HG03558 (cell line): Measurements from ENCODE around the gene PRKG1.
"Not testable (repeated sequence)": the region's sequence is repeated elsewhere in the genome, so short reads cannot be mapped to it uniquely, and the experiment has no call there.

Experiments used
- ATAC-seq: cut with Tn5 transposase; IDR thresholded peaks from one replicate; pipeline ENCODE4 v1.9.1; 2021; ENCODE audit warnings: moderate number of reproducible peaks; ENCODE audit not compliant: unreplicated experiment; ENCODE audit errors: extremely low read depth

PRKG1 gene

DNA sequence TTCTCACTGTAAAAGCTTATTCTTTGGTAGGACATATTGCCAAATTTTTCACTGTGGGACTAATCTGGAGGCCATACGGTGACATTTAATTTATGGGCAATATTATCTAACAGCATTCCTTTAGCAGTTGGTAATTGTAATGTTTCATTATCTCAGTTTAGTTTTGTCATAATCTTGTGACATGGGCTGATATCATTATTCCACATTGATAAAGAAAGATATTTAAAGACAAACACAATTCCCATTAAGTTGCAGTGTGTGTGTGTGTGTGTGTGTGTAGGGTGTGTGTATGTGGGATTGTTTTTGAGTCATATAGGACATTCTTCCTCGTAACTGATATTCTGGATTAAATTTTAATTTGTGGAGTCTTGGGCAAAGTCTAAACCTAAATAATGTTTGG lies 238.5 kb downstream of the PRKG1 start:
- no peak for ATAC-seq

DNA sequence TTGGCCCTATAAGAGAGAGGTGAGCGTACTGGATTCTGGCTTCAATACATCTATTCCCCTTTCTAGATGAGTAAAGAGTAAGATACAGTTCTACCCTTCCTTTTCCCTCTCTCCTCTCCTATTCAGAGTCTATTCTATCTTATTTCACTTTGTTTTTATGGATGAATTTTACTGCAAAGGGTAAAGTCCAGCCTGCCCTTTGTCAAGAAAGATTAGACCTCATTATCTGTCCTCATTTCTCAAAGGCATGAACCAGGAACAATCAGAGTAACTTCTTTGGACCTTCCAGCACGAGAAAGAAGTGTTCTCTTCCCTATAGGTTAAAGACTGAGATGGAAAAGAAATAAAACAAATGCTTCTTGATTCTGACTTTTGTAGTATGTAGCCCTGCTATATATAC lies 239.0 kb downstream of the PRKG1 start:
- no peak for ATAC-seq

DNA sequence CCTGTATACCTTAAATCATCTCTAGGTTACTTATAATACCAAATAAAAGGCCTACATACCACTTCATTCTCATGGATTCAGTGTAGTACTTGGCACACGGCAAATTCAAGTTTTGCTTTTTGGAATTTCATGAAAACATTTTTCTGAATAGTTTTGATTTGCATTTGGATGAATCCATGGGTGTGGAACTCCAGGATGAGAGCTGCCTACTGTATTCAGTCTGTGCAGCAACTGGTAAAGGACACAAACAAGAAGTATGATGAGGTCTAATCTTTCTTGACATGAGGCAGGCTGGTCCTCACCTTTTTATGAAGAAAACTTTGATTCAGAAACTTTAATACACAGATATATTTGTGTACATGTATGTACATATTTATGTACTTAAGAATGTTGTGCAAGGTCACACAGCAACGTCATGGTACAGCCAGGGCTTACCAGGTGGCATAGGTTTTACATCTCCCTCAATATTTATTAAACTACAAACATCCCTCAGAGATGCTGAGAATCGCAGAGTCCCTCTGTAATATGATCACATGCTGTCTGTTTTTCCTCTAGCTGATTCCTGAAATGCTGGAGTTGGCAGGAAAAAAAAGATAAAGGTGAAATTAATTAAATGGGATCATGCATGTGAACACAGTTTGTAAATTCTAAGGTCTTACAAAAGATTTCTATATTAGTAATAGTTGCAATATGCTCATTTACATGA lies 239.6 kb downstream of the PRKG1 start:
- ATAC-seq, result no peak

DNA sequence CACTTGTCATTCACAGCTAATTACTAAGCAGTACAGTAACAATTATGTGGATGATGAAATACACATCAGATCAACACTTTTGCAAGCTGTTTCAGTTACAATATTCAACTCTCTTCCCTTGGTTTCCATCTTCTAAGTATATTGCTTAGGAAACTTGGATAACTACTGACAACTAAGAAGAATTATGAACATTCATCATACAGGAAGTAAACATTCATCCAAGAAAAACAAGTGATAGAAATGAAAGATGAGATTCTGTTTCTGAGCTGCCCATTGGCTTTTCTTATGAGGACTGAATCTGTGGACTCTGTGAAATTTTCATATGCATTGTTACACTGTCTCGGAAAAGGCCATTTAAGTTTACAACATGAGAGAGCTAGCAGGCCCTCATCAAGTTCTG lies 240.2 kb downstream of the PRKG1 start:
- ATAC-seq, result no peak

DNA sequence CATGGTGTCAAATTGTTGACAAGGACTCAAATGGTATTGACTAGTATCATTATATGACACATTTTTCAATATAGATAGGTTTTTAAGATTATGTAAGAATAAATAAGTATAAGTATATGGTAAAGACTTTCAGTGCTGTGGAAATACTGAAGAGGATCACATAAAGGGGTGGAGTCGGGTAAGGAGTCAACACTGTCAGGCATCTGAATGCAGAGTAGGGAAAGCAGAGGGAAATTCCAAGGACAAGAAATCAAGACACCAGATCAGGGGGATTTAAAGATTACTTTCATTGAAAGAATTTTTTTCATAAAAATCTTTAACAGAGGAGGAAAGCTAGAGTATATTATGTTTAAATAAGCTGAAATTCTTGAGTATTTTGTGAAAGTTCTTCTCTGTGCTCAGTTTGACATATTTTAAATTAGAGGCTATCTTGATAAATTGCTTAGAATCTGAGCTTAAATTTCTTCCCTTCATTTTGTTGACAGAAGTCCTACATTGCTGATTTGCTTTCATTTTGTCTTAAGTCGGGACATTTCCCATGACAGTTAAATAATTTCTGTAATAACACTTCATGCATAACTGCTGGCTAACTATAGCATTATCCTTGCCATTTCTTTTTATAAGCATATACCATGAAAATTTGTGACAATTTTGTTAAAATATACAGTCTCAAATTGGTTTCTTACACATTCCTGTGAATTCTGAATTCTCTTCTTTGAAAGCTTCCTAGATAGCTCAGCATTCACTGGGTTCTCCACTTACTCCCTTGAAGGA lies 244.3 kb downstream of the PRKG1 start:
- no peak for ATAC-seq

DNA sequence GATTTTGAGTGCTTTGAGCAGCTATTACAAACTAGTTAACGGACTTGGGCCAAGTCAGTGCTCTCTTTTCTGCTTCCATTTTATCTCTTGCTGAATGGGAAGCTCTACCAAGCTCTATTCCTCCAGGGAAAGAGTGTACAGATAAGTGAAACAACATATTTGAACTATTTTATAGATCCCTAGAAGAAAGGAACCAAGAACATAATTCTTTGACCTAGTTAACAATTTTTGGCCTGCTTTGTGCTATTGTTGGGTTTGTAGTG lies 244.8 kb downstream of the PRKG1 start:
- no peak for ATAC-seq

DNA sequence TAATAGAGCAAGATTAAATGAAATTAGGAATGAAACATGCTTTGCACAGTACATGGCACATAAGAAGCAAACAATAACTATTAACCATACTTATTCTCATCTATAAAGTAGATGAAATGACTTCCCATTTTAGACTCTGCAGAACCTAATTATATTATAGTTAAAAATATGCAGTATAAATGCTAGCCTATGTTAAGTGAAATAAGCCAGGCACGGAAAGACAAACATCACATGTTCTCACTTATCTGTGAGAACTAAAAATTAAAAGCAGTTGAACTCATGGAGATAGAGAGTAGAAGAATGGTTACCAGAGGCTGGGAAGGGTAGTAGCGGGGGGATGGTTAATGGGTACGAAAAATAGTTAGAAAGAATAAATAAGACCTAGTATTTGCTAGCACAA lies 247.0 kb downstream of the PRKG1 start:
- ATAC-seq, result no peak

DNA sequence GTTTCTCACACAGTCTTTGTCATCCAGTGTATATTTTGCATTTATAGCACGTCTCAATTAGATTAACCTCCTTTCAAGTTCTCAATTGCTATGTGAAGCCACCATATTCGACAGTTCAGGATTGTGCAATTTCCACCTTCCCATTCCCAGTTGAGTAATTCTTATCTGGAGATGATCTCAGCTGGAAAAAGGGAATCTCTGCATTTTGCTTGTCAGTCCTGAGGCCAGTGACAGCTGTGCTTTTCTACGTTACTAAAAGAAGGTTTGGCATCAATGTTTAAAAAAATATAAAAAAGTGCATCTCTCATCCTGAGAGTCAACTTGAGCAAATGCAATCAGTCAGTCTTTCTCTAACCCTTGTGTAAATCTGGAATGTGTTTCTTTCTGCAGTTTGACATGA lies 247.7 kb downstream of the PRKG1 start:
- no peak for ATAC-seq

DNA sequence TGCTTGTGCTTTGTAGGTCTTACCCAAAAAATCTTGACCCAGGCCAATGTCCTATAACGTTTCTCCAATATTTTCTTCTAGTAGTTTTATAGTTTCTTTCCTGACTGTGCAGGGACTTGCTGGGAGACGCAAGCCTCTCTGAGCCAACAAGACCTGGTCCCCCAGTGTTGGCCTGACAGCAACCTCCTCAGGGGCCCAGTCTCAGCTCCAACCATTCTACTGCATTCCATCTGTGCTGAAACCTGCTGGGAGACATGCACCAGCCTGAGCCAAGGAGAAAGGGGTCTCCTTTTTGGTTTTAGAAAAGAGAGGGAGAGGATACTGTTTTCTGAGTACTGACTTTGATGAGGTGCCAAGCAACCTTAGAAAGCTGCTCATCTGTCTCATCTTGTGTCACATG lies 251.4 kb downstream of the PRKG1 start:
- no peak for ATAC-seq

DNA sequence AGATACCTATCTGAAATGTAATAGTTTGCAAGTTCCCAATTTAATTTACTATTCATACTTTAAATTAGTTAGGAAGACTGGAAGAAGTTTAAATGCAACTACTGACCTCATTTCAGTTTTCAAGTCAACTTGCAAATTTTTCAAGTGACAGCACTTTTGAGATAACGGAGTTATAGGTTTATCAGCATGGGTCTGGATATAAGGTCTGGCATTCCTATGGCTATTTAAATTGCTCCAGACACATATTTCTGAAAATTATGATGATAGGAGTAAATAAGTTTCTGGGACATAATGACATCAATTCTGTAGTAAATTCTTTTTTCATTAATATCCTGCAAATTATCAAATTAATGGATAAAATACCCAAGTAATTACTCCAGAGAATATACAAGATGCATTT lies 251.9 kb downstream of the PRKG1 start:
- no peak for ATAC-seq

DNA sequence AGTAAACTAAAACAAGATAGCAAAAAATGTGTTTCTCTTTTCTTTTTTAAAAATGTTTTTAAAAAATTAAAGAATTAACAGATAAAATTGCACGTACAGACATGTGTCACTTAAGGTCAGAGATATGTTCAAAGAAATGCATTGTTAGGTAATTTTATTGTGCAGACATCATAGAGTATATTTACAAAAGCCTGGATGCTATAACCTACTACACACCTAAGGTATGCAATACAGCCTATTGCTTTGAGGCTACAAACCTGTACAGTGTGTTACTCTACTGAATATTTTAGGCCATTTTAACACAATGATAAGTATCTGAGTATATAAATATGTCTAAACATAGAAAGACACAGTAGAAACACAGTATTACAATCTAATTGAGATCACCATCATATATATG lies 253.1 kb downstream of the PRKG1 start:
- ATAC-seq, result no peak

DNA sequence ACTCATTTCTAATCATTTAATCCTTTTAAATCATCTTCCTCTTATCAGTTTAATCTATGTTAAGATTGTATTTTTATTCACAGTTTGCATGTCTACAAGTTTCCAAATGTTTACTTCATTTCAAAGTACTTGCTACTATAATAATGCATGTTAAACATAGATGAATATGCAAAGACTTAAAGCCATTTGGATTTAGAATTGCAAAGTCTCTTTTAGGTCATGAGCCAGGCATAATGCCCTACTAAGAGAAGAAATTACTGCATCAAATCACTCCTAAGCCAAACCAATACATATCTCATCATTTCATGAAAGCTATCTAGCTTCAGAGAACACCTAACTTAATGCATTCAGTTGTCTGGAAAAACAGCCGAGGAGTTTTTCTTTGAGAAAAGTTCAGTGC lies 266.1 kb downstream of the PRKG1 start:
- ATAC-seq, result no peak

DNA sequence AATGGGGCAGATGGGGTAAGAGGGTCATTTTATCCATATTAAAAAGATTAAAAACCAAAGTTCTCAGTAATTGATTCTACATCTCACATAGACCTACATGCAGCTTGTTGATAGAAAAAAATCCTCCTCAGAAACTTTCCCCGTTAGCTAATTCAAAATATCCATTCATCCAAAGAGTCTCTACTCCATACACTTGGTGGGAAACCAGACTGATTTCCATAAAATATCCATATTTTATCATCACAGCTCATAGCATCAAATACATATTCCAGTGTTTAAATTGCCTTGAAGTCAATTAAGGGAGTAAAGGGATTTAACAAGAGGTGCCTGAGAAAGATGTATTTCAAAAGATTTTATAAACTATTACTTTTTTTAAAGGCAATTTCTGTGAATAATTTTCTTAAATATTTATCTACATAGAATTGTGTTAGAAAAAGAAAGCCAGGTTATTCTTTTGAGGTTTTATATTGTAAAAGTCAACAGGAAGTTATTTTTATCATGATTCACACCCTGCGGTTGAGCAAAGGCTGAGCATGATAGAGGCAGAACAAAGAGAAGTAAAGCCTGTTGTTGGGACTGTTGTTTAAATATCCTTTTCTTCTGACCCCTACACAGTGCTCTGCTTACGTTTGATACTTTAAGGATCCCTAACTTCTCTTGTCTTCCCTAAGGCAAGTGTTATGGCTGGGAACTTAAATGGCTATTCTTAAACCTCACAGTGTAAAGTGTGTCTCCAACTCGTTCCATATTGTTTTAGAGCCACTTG lies 266.7 kb downstream of the PRKG1 start:
- no peak for ATAC-seq

DNA sequence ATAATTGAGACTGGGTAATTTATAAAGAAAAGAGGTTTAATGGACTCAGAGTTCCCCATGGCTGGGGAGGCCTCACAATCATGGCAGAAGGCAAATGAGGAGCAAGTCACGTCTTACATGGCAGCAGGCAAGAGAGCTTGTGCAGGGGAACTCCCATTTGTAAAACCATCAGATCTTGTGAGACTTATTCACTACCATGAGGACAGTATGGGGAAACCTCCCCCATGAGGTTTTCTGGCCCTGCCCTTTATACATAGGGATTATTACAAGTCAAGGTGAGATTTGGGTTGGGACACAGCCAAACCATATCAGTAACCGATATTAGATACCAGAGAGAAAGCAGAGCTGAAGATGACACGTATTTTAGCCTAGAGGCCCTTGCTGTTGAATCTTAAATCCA lies 267.5 kb downstream of the PRKG1 start:
- not testable (repeated sequence) for ATAC-seq

DNA sequence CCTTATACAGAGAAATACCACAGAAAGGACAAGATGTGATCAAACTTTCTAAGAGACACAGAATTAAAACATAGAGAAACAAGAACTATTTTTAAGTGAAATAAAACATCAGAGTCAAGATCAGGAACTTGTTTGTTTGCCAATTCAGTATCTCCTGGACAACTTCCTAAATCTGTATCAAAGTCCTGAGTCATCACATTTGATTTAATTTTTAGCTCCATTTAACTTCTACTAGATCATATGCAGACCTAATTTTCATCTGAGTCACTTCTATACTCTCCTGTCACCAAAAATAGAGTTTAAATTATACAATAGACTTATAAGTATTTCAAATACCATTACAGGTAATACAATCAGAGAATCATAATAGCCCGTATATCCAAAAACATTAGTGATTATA lies 268.1 kb downstream of the PRKG1 start:
- ATAC-seq, result no peak

DNA sequence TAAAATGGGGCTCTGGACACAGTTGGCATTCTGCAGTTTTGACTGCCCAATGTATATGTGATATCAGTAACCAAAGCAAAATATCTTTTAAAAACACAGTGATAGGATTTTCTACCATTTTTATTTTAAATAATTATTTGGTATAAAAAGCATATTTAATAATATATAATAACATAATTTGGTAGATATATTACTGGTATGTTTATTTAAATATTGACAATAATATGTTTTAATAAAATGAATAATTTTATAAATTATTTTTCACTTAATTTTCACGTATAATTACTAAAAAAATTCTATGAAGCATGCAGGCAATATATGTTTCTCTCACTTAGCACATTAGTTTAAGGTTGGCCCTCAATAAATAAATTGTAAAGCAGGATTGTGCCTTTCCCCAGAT lies 269.1 kb downstream of the PRKG1 start:
- ATAC-seq, result no peak

DNA sequence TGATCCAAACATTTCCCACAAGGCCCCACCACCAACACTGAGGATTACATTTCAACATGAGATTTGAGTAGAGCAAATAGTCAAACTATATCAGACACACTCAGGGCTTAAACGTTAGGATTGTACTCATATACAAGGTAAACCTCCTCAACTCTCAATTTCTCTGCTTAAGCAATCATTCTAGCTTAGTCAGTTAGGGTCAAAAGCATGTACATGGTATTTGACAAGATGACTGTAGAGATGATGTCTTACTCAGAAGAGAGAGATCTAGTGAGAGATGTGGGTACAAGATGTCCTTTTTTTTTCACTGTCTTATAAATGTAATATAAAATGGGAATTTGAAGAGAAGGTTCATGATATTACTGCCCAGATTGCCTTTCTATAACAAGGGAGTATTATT lies 270.1 kb downstream of the PRKG1 start:
- ATAC-seq, result no peak

DNA sequence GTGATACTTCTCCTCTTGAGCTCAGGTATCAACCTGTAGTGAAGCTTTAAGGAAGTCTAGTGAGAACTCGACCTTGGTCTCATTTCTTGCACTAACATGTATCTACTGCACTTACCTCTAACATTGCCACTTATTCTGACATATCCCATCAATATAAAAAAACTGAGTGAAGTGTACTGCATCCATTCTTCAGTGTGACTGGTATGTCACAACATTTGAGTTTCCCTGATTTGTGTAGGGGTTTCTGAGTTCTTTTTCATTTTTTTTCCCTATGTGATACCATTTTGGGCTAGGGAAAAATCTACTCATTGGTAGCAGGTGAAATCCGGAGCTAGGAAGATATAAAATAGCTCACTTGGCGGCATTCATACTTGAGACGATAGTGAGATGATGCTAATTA lies 274.3 kb downstream of the PRKG1 start:
- no peak for ATAC-seq

DNA sequence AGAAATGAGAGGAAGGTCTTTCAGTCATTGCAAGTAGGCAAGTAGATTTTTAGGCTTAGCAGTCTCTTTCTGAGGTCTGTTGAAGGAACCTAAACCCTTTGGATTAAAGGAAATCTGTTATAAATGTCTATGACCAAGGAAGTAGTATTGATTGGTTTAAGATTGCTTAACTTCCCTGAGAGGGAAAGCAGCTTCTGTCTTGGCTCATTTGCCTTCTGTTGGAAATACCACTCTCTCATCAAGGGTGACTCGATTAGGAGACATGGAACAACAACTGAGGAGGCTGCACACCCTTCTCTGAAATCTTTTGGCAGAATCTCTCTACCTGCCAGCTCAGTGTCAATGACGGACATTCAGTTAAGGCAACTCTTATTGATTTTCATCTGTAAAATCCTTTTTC lies 282.9 kb downstream of the PRKG1 start:
- no peak for ATAC-seq

DNA sequence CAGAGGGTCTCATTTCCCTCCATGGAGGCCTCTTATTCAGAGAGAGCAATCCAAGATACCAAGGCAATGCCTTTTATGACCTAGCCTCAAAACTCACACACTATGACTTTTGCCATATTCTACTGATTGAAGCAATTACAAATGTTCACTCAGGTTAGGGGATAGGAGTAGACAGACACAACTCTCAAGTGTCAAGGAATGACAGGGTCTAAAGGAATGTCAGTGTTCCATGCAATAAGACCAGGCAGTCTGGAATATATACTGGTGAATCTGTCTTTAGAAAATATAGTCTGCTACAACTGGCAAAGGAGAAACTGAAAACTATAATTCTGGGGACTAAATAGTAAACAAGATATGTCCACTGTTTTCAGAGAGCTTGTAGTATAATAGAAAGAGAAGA lies 283.9 kb downstream of the PRKG1 start:
- no peak for ATAC-seq

DNA sequence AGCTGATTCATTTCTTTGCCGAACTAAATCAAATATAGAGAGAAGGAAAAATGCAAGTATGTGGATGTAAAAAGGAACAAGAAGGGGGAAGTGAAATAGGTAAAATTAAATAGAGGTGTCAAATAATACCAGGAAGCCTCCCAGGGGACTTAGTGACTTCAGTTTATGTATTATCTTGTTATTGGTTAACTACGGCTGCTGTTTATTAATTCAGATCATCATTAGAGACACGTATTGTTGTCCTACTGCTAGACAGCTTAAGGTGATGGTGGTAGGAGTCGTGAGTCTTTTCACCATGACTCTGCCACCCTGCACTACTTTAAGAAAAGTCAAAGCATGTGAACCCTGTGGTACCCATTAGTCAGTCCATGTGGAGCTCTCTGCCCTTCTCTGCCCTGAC lies 289.1 kb downstream of the PRKG1 start:
- ATAC-seq, result no peak

DNA sequence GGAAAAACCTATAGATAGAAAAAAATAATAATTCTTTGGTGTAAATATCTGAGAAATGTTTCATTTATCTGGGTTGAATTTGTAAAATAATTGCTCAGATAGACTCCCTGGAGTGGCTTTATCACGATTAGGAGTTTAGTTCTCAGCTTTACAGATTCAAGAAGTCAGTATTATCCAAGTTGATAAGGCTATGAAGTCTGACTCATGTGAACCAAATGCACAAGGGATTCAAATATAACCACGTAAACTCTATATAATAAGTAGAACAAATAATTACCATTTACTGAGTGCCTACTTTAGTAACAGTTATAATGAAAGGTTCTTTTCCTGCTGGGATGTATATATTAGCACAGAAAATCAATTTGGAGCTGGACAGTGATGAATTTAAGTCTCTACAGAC lies 290.4 kb downstream of the PRKG1 start:
- ATAC-seq, result no peak
